Spleen (tissue), 11 donors: Measurements from ENCODE around the gene HOXA13. TPM values are rescaled to one million over a fixed set of nuclear protein-coding genes. Genes with fewer than 3 reads are reported as not detected.

Experiments used
- DNase-seq: peaks from one replicate; pipeline ENCODE4 v3.0.0-alpha.2; 2020
- H3K27ac ChIP-seq, 8 donors: fragments of 200-600 bp; sonication (generic) in 7 of 8; 1 replicate in 4 of 8; 2 replicates in 4 of 8; pipeline versions ENCODE4 v1.5.0 to v1.8.0; 2016 to 2021; ENCODE audit warnings: inconsistent platforms in 4 of 8, mild to moderate bottlenecking in 4 of 8, moderate library complexity in 1 of 8
- H3K27me3 ChIP-seq, 7 donors: fragments of 200-600 bp; sonication (generic) in 6 of 7; replicated peaks in 1 of 7; 1 replicate in 4 of 7; 2 replicates in 3 of 7; pipeline versions ENCODE4 v1.5.0 to v1.8.0; 2016 to 2021; ENCODE audit warnings: inconsistent platforms in 3 of 7, mild to moderate bottlenecking in 1 of 7
- H3K36me3 ChIP-seq, 6 donors: fragments of 200-600 bp; sonication (generic) in 5 of 6; 1 replicate in 4 of 6; 2 replicates in 2 of 6; pipeline versions ENCODE4 v1.5.0 to v1.8.0; 2016 to 2021; ENCODE audit warnings: inconsistent platforms in 2 of 6
- H3K4me1 ChIP-seq, 6 donors: fragments of 200-600 bp; sonication (generic) in 5 of 6; 1 replicate in 3 of 6; 2 replicates in 3 of 6; pipeline versions ENCODE4 v1.5.0 to v1.8.0; 2016 to 2021; ENCODE audit warnings: inconsistent platforms in 3 of 6
- H3K4me3 ChIP-seq, 8 donors: fragments of 200-600 bp; sonication (generic) in 7 of 8; 1 replicate in 4 of 8; 2 replicates in 4 of 8; pipeline versions ENCODE4 v1.5.0 to v1.8.0; 2016 to 2021; ENCODE audit warnings: inconsistent platforms in 4 of 8, mild to moderate bottlenecking in 4 of 8, moderate library complexity in 2 of 8
- H3K9me3 ChIP-seq, 8 donors: fragments of 200-600 bp; sonication (generic) in 7 of 8; 1 replicate in 4 of 8; 2 replicates in 4 of 8; pipeline versions ENCODE4 v1.5.0 to v1.8.0; 2016 to 2021; ENCODE audit warnings: inconsistent platforms in 4 of 8
- CTCF ChIP-seq, 11 experiments: fragments of 200-600 bp in 7 of 11; fragments of 450-650 bp in 4 of 11; sonication (generic) in 4 of 11; IDR thresholded peaks in 8 of 11; conservative IDR thresholded peaks in 3 of 11; 1 replicate in 7 of 11; 2 replicates in 4 of 11; pipeline versions ENCODE4 v1.4.0 to v1.8.0; 2016 to 2021; ENCODE audit warnings: antibody characterized with exemption in 11 of 11, inconsistent platforms in 4 of 11, mild to moderate bottlenecking in 1 of 11
- POLR2A ChIP-seq, 3 donors: fragments of 450-650 bp; IDR thresholded peaks; one replicate each; pipeline ENCODE4 v1.5.1; 2017; ENCODE audit warnings: antibody characterized with exemption in 3 of 3, mild to moderate bottlenecking in 1 of 3
- POLR2AphosphoS5 ChIP-seq, 3 donors: sonication (generic); formaldehyde crosslinking; IDR thresholded peaks; one replicate each; pipeline ENCODE4 v1.5.1; 2017; ENCODE audit warnings: antibody characterized with exemption in 3 of 3
- WGBS, 5 donors: extraction: QIAGEN DNeasy Blood & Tissue Kit in 3 of 5; methylation state at CpG; one replicate each; pipeline versions ENCODE4 v1.1.5 to v1.1.7; 2013 to 2018; 5-methylcytosine and 5-hydroxymethylcytosine counted together
- intact Hi-C: fragments of 100-400 bp; cut with DNase I; formaldehyde crosslinking; loops from one replicate; pipeline ENCODE4 v1.15.0; 2023; ENCODE audit warnings: low total_unique reads
- polyA plus RNA-seq, 3 donors: library from polyadenylated mRNA; stranded (reverse); fragments of 200-250 nt; gene quantifications; one replicate each; pipeline ENCODE4 v1.2.1, GENCODE V29; 2013
- total RNA-seq, 7 donors: library from RNA; depleted of rRNA in 3 of 7; stranded (reverse); fragments of >200 nt in 3 of 7; fragmentation: NEBNext Ultra II Directional in 4 of 7; extraction: Animal tissue kit (Norgen Biotek cat#: 25700) in 4 of 7; gene quantifications; one replicate each; pipeline versions ENCODE4 v1.1.0 to v1.2.1, GENCODE V29; 2016 to 2021
- donor health status: healthy with polysubstance abuse.
- donor health status: DM: no; HTN: no; CAD: no; lungs with moderate emphysema.
- donor health status: DM: no; HTN: no; CAD: no.
- donor health status: Bipolar disorder and iron deficiency.
- donor health status: healthy.
- donor health status: DM: no; HTN: no; CAD: no.
- donor health status: DM: yes; HTN: yes; CAD: no.

HOXA13 gene
- total and polyA plus RNA-seq, 10 donors: not detected

- Histone ChIP-seq H3K4me3 (peak overlapping the region in 4 of 8 donors; percentile 39 to 65 (median 46)), H3K27me3 (peaks cover 41 to 100% (median 99%) of the 10 kb centered on the region in 7 donors), H3K27ac (no peak overlapping the region), H3K4me1 (peaks cover 15 to 83% (median 53%) of the 10 kb centered on the region in 6 donors), H3K9me3 (peaks cover 0 to 15% (median 0%) of the 10 kb centered on the region in 8 donors), H3K36me3 (no peaks in the 10 kb centered on the region)
- TF ChIP-seq CTCF (IDR thresholded peaks at IDR 0.05 in 8 of 11, conservative IDR thresholded peaks at IDR 0.05 in 3 of 11) (no peak), POLR2A (IDR thresholded peaks at IDR 0.05) (no peak), POLR2AphosphoS5 (IDR thresholded peaks at IDR 0.05) (no peak)
- WGBS, 5 donors: 7 to 14% (median 8%) methylated on average over 50 of the region's 50 CpGs
- intact Hi-C loops: loop anchor here (10.0 kb wide), 1 partner anchor 1302 kb away; no protein-coding TSS in a partner anchor
- DNase-seq: peak; percentile 74
Observed at GRCh38 chr7:27166531-27167505, 33.1 kb downstream of the HOXA13 start.

- H3K27ac ChIP-seq: peak overlapping the region in 3 of 8 donors; percentile 32 to 73 (median 56)
- peaks cover 0 to 15% (median 0%) of the 10 kb centered on the region in 8 donors for H3K9me3 ChIP-seq
- no peaks in the 10 kb centered on the region for H3K36me3 ChIP-seq
- peaks cover 35 to 100% (median 97%) of the 10 kb centered on the region in 7 donors for H3K27me3 ChIP-seq
- H3K4me1 ChIP-seq: peaks cover 17 to 85% (median 58%) of the 10 kb centered on the region in 6 donors
- intact Hi-C loops: loop anchor here (10.0 kb wide), 1 partner anchor 1301 kb away; no protein-coding TSS in a partner anchor
- WGBS, 5 donors: 4 to 8% (median 6%) methylated on average over 27 to 46 of the region's 46 CpGs
- TF ChIP-seq POLR2A (IDR thresholded peaks at IDR 0.05) (no peak), POLR2AphosphoS5 (IDR thresholded peaks at IDR 0.05) (peak in 1 of 3 donors; percentile 54), CTCF (IDR thresholded peaks at IDR 0.05 in 8 of 11, conservative IDR thresholded peaks at IDR 0.05 in 3 of 11) (no peak)
- peak; percentile 30 for DNase-seq
- H3K4me3 ChIP-seq: peak overlapping the region in 7 of 8 donors; percentile 32 to 65 (median 41)
Observed at GRCh38 chr7:27165996-27166530, 33.8 kb downstream of the HOXA13 start.

DNA sequence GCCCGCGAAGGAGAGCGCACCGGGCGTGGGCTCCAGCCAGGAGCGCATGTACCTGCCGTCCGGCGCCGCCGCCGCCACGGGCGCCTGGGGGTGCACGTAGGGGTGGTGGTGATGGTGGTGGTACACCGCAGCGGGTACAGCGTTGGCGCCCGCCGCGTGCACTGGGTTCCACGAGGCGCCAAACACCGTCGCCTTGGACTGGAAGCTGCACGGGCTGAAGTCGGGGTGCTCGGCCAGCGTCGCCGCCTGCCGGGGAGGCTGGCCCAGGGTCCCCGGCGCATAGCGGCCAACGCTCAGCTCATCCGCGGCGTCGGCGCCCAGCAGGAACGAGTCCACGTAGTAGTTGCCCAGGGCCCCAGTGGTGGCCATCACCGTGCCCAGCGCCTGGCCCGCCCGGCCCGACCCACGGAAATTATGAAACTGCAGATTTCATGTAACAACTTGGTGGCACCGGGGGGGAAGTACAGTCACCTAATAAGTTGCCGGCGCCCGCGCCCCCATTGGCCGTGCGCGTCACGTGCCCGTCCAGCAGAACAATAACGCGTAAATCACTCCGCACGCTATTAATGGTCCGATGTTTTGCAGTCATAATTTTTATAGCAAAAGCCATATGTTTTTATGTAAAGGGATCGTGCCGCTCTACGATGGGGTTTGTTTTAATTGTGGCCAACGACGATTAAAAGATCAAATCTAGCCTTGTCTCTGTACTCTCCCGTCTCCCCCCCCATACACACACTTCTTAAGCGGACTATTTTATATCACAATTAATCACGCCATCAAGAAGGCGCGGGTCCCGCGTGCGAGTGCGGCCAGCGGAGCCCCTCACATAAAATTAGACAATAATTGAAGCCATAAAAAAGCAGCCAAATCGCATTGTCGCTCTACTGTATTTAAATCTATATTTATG, 34.5 kb downstream of the HOXA13 start, which contains the start of gene HOXA9:
TSS of gene HOXA9 (minus strand) at position 449 of the 907 bp plus-strand sequence. CDS start at position 369, 80 bp downstream.
- Histone ChIP-seq H3K4me3 (peak within 1 kb of the TSS; percentile 6 to 65 (median 40)), H3K36me3 (no peaks in the 10 kb centered on the region), H3K27ac (peak within 1 kb of the TSS in 4 of 8 donors; percentile 32 to 73 (median 51)), H3K27me3 (peaks cover 33 to 100% (median 93%) of the 10 kb centered on the region in 7 donors), H3K4me1 (peaks cover 20 to 90% (median 65%) of the 10 kb centered on the region in 6 donors), H3K9me3 (peaks cover 0 to 15% (median 0%) of the 10 kb centered on the region in 8 donors)
- WGBS, 5 donors: 3 to 13% (median 4%) methylated on average over 43 to 82 of the region's 82 CpGs
- TF ChIP-seq CTCF (IDR thresholded peaks at IDR 0.05 in 8 of 11, conservative IDR thresholded peaks at IDR 0.05 in 3 of 11): no peak
- peak; percentile 34 to 78 (median 76) for TF ChIP-seq POLR2AphosphoS5 (IDR thresholded peaks at IDR 0.05)
- peak; percentile 87 for DNase-seq
- intact Hi-C loops: loop anchor here (10.0 kb wide), 1 partner anchor 1301 kb away; no protein-coding TSS in a partner anchor
